ENCODE results near the gene KIF21B. TPM values are rescaled to one million over a fixed set of nuclear protein-coding genes. Genes with fewer than 3 reads are reported as not detected.

Gene KIF21B
- total RNA-seq, 2 experiments from 2014 or later = 93.5 to 94.0 TPM

- Mint-ChIP-seq H3K4me1 (ENCODE audit: low read depth) (no peaks in the 10 kb centered on the region), H3K27me3 (no peaks in the 10 kb centered on the region), H3K36me3 (ENCODE audit: low read depth) (no peaks in the 10 kb centered on the region), H3K9me3 (no peaks in the 10 kb centered on the region), H3K27ac (no peak overlapping the region), H3K4me3 (no peak overlapping the region)
- intact Hi-C loops (cut with micrococcal nuclease) = no loop called here
- no peak for TF ChIP-seq CTCF (IDR thresholded peaks at IDR 0.05)
- POLR2A ChIA-PET = no interaction called here
- DNase-seq = no peak
- ATAC-seq = no peak
- CTCF ChIA-PET = interaction anchor here (1.0 to 1.9 kb wide), 4 partner anchors 15 to 401 kb away, joined by 3 to 5 read pairs (median 4); no protein-coding TSS in a partner anchor
Measured at GRCh38 chr1:200960236-200960947, 63.1 kb downstream of the KIF21B start.

- H3K27ac Mint-ChIP-seq = no peak overlapping the region
- no peak overlapping the region for H3K4me3 Mint-ChIP-seq
- no peaks in the 10 kb centered on the region for H3K27me3 Mint-ChIP-seq
- H3K36me3 Mint-ChIP-seq (ENCODE audit: low read depth) = no peaks in the 10 kb centered on the region
- intact Hi-C loops (cut with micrococcal nuclease) = no loop called here
- ATAC-seq (no peak), DNase-seq (no peak)
- no peak for TF ChIP-seq CTCF (IDR thresholded peaks at IDR 0.05)
- H3K4me1 Mint-ChIP-seq (ENCODE audit: low read depth) = no peaks in the 10 kb centered on the region
- no peaks in the 10 kb centered on the region for H3K9me3 Mint-ChIP-seq
- ChIA-PET CTCF (interaction anchor here (1.2 to 1.3 kb wide), 2 partner anchors 16 to 21 kb away, joined by 4 read pairs; no protein-coding TSS in a partner anchor), POLR2A (no interaction called here)
Measured at GRCh38 chr1:200959411-200959921, 64.0 kb downstream of the KIF21B start.

GRCh38 chr1:200958597-200958996 is 64.9 kb downstream of the KIF21B start:
- ChIA-PET CTCF (interaction anchor here (1.3 kb wide), 1 partner anchor 22 kb away, joined by 4 read pairs; no protein-coding TSS in a partner anchor), POLR2A (no interaction called here)
- Mint-ChIP-seq H3K4me1 (ENCODE audit: low read depth) (no peaks in the 10 kb centered on the region), H3K36me3 (ENCODE audit: low read depth) (no peaks in the 10 kb centered on the region), H3K9me3 (no peaks in the 10 kb centered on the region), H3K4me3 (no peak overlapping the region), H3K27ac (no peak overlapping the region), H3K27me3 (peaks cover 1% of the 10 kb centered on the region)
- no peak for TF ChIP-seq CTCF (IDR thresholded peaks at IDR 0.05)
- DNase-seq (no peak), ATAC-seq (no peak)
- intact Hi-C loops (cut with micrococcal nuclease) = no loop called here

GRCh38 chr1:200954434-200954833 is 69.1 kb downstream of the KIF21B start:
- CTCF ChIA-PET = interaction anchor here (0.8 to 1.8 kb wide), 2 partner anchors 10 to 17 kb away, joined by 3 to 6 read pairs; no protein-coding TSS in a partner anchor
- Mint-ChIP-seq H3K9me3 (no peaks in the 10 kb centered on the region), H3K27ac (no peak overlapping the region), H3K27me3 (peaks cover 1% of the 10 kb centered on the region), H3K36me3 (ENCODE audit: low read depth) (no peaks in the 10 kb centered on the region), H3K4me1 (ENCODE audit: low read depth) (no peaks in the 10 kb centered on the region), H3K4me3 (no peak overlapping the region)
- intact Hi-C loops (cut with micrococcal nuclease) = no loop called here
- no peak for TF ChIP-seq CTCF (IDR thresholded peaks at IDR 0.05)
- ATAC-seq (no peak), DNase-seq (no peak)
- POLR2A ChIA-PET = no interaction called here

GRCh38 chr1:200951016-200951415 is 72.5 kb downstream of the KIF21B start:
- ATAC-seq (no peak), DNase-seq (no peak)
- H3K27me3 Mint-ChIP-seq = peaks cover 1% of the 10 kb centered on the region
- TF ChIP-seq CTCF (IDR thresholded peaks at IDR 0.05) = no peak
- peaks cover 4% of the 10 kb centered on the region for H3K9me3 Mint-ChIP-seq
- H3K36me3 Mint-ChIP-seq (ENCODE audit: low read depth) = no peaks in the 10 kb centered on the region
- H3K27ac Mint-ChIP-seq = no peak overlapping the region
- intact Hi-C loops (cut with micrococcal nuclease) = no loop called here
- no peaks in the 10 kb centered on the region for H3K4me1 Mint-ChIP-seq (ENCODE audit: low read depth)
- POLR2A ChIA-PET = no interaction called here
- CTCF ChIA-PET = interaction anchor here (0.6 kb wide), 1 partner anchor 123 kb away, joined by 5 read pairs; no protein-coding TSS in a partner anchor
- no peak overlapping the region for H3K4me3 Mint-ChIP-seq
